OCI-LY3 (cell line): ENCODE measurements around the gene MR1.

Experiments
- EZH2phosphoT487 ChIP-seq: fragments of 200-600 bp; shearing (Covaris generic); IDR thresholded peaks from 2 replicates; pipeline ENCODE4 v1.6.1; 2018; ENCODE audit warnings: antibody characterized with exemption, mixed run types, low read depth
- TF ChIP-seq, protein P1 (sequence below): fragments of 200-600, 300-600 bp; sonication (generic); IDR thresholded peaks from 2 replicates; pipeline ENCODE4 v1.5.1; 2014; ENCODE audit warnings: antibody characterized with exemption, low read length, low read depth

DNA sequence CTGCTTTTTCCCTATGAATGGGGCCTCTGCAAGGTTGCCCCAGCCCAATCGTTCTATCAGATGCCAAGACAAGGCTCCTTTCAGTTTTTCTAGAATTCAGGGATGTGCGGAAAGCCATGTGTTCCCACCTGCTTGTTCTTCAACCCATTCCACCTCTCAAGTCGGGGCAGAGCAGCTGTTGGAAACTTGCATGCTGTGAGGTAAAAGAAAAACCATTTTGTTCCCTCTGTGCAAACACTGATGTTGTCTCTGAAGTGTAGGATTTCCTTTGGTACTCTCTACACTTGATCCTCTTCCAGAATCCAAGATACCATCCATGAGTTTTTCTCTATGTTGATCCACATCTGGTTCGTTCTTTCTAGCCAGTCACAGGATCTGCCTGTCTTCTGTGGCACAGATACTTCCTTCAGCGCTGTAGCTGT, 62.0 kb downstream of the MR1 start:
- TF ChIP-seq, protein P1, sequence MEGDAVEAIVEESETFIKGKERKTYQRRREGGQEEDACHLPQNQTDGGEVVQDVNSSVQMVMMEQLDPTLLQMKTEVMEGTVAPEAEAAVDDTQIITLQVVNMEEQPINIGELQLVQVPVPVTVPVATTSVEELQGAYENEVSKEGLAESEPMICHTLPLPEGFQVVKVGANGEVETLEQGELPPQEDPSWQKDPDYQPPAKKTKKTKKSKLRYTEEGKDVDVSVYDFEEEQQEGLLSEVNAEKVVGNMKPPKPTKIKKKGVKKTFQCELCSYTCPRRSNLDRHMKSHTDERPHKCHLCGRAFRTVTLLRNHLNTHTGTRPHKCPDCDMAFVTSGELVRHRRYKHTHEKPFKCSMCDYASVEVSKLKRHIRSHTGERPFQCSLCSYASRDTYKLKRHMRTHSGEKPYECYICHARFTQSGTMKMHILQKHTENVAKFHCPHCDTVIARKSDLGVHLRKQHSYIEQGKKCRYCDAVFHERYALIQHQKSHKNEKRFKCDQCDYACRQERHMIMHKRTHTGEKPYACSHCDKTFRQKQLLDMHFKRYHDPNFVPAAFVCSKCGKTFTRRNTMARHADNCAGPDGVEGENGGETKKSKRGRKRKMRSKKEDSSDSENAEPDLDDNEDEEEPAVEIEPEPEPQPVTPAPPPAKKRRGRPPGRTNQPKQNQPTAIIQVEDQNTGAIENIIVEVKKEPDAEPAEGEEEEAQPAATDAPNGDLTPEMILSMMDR, result no peak
- TF ChIP-seq EZH2phosphoT487, result no peak
